H9 (cell line): ENCODE data around the gene ZNF177. TPM values are rescaled to one million over a fixed set of nuclear protein-coding genes. Genes with fewer than 3 reads are reported as not detected.

ENCODE experiments used
- DNase-seq: peaks from one replicate; pipeline ENCODE4 v3.0.0-alpha.2; 2017
- H2AFZ ChIP-seq: one replicate; pipeline ENCODE4 v1.6.1; 2013; ENCODE audit warnings: mild to moderate bottlenecking, low read length, control low read depth, moderate library complexity
- H2AK5ac ChIP-seq: 2 replicates; pipeline ENCODE4 v1.6.1; 2013; ENCODE audit warnings: low read length, control low read depth, mixed read lengths; ENCODE audit not compliant: insufficient read length
- H2BK120ac ChIP-seq: one replicate; pipeline ENCODE4 v1.6.1; 2013; ENCODE audit warnings: low read depth, mild to moderate bottlenecking, low read length, control low read depth, inconsistent platforms; ENCODE audit not compliant: poor library complexity, severe bottlenecking
- H2BK12ac ChIP-seq: 2 replicates; pipeline ENCODE4 v1.6.1; 2013; ENCODE audit warnings: low read length, control low read depth, mixed read lengths, low read depth; ENCODE audit not compliant: insufficient read length
- H2BK15ac ChIP-seq: 2 replicates; pipeline ENCODE4 v1.6.1; 2013; ENCODE audit warnings: low read depth, low read length, control low read depth
- H2BK20ac ChIP-seq: one replicate; pipeline ENCODE4 v1.6.1; 2013; ENCODE audit warnings: low read depth, mild to moderate bottlenecking, low read length, control low read depth, inconsistent platforms; ENCODE audit not compliant: poor library complexity, severe bottlenecking
- H2BK5ac ChIP-seq: 2 replicates; pipeline ENCODE4 v1.6.1; 2013; ENCODE audit warnings: low read length, control low read depth, mixed read lengths; ENCODE audit not compliant: insufficient read length
- H3K14ac ChIP-seq: 2 replicates; pipeline ENCODE4 v1.6.1; 2013; ENCODE audit warnings: low read length, control low read depth; ENCODE audit not compliant: insufficient read depth
- H3K18ac ChIP-seq: 2 replicates; pipeline ENCODE4 v1.6.1; 2013; ENCODE audit warnings: low read depth, mild to moderate bottlenecking, mixed read lengths, low read length, control low read depth; ENCODE audit not compliant: insufficient read length
- H3K23ac ChIP-seq: 2 replicates; pipeline ENCODE4 v1.6.1; 2013; ENCODE audit warnings: low read length, control low read depth, mixed read lengths, low read depth; ENCODE audit not compliant: insufficient read length
- H3K23me2 ChIP-seq: 2 replicates; pipeline ENCODE4 v1.6.1; 2013; ENCODE audit warnings: low read depth, mild to moderate bottlenecking, mixed read lengths, low read length, control low read depth; ENCODE audit not compliant: insufficient read length, poor library complexity, severe bottlenecking
- H3K27ac ChIP-seq: 2 replicates; pipeline ENCODE4 v1.5.1; 2013; ENCODE audit warnings: low read length, control low read depth, mixed read lengths, low read depth; ENCODE audit not compliant: insufficient read length
- H3K27me3 ChIP-seq: 2 replicates; pipeline ENCODE4 v1.6.1; 2013; ENCODE audit warnings: low read length, control low read depth, inconsistent platforms; ENCODE audit not compliant: insufficient read depth
- H3K4ac ChIP-seq: 2 replicates; pipeline ENCODE4 v1.6.1; 2013; ENCODE audit warnings: low read depth, mild to moderate bottlenecking, control low read depth, inconsistent platforms, low read length, moderate library complexity
- H3K4me1 ChIP-seq: 2 replicates; pipeline ENCODE4 v1.6.1; 2013; ENCODE audit warnings: low read length, control low read depth, inconsistent platforms; ENCODE audit not compliant: insufficient read depth
- H3K4me2 ChIP-seq: 2 replicates; pipeline ENCODE4 v1.6.1; 2013; ENCODE audit warnings: low read length, control low read depth, mixed read lengths; ENCODE audit not compliant: insufficient read length, insufficient read depth
- H3K56ac ChIP-seq: 2 replicates; pipeline ENCODE4 v1.6.1; 2013; ENCODE audit warnings: low read depth, mild to moderate bottlenecking, mixed read lengths, low read length, control low read depth; ENCODE audit not compliant: insufficient read length
- H3K79me1 ChIP-seq: 2 replicates; pipeline ENCODE4 v1.6.1; 2013; ENCODE audit warnings: low read depth, mild to moderate bottlenecking, moderate library complexity, low read length, control low read depth, inconsistent platforms; ENCODE audit not compliant: insufficient read depth, poor library complexity, severe bottlenecking
- H3K79me2 ChIP-seq: 2 replicates; pipeline ENCODE4 v1.6.1; 2013; ENCODE audit warnings: low read length, control low read depth, inconsistent platforms; ENCODE audit not compliant: insufficient read depth
- H3K9ac ChIP-seq: 2 replicates; pipeline ENCODE4 v1.6.1; 2013; ENCODE audit warnings: low read length, control low read depth, mixed read lengths; ENCODE audit not compliant: insufficient read length; ENCODE audit errors: extremely low read depth
- H3K9me3 ChIP-seq: one replicate; pipeline ENCODE4 v1.6.1; 2013; ENCODE audit warnings: low read depth, low read length, inconsistent platforms; ENCODE audit not compliant: control insufficient read depth
- H3T11ph ChIP-seq: one replicate; pipeline ENCODE4 v1.6.1; 2013; ENCODE audit warnings: mild to moderate bottlenecking, low read length, control low read depth, inconsistent platforms
- H4K20me1 ChIP-seq: one replicate; pipeline ENCODE4 v1.6.1; 2013; ENCODE audit not compliant: control insufficient read depth, insufficient read length, insufficient read depth
- H4K5ac ChIP-seq: 2 replicates; pipeline ENCODE4 v1.6.1; 2013; ENCODE audit warnings: low read depth, mild to moderate bottlenecking, mixed read lengths, low read length, control low read depth; ENCODE audit not compliant: insufficient read length
- H4K8ac ChIP-seq: replicated peaks from 2 replicates; pipeline ENCODE4 v1.6.1; 2013; ENCODE audit warnings: low read length, control low read depth, mixed read lengths, low read depth; ENCODE audit not compliant: insufficient read length
- H4K91ac ChIP-seq: 2 replicates; pipeline ENCODE4 v1.6.1; 2013; ENCODE audit warnings: low read depth, mild to moderate bottlenecking, moderate library complexity, mixed read lengths, low read length, control low read depth; ENCODE audit not compliant: insufficient read length
- H3K27ac Mint-ChIP-seq, 3 experiments: 2 replicates in 2 of 3; 3 replicates in 1 of 3; pipeline ENCODE4 v1.8.0; 2020 to 2021; ENCODE audit warnings: mixed read lengths in 3 of 3, mild to moderate bottlenecking in 1 of 3, moderate library complexity in 1 of 3
- H3K27me3 Mint-ChIP-seq: 2 replicates; pipeline ENCODE4 v1.8.0; 2021; ENCODE audit warnings: low read depth, mild to moderate bottlenecking, moderate library complexity, mixed read lengths
- H3K36me3 Mint-ChIP-seq, 3 experiments: 2 replicates in 2 of 3; 3 replicates in 1 of 3; pipeline ENCODE4 v1.8.0; 2020 to 2021; ENCODE audit warnings: low read depth in 3 of 3, mixed read lengths in 3 of 3; ENCODE audit not compliant: insufficient read depth in 1 of 3
- H3K4me1 Mint-ChIP-seq, 2 experiments: 2 replicates each; pipeline ENCODE4 v1.8.0; 2020; ENCODE audit warnings: mixed read lengths in 2 of 2
- H3K4me3 Mint-ChIP-seq, 2 experiments: 2 replicates in 1 of 2; 3 replicates in 1 of 2; pipeline ENCODE4 v1.8.0; 2020 to 2021; ENCODE audit warnings: mild to moderate bottlenecking in 2 of 2, mixed read lengths in 2 of 2, moderate library complexity in 1 of 2
- H3K9me3 Mint-ChIP-seq, 2 experiments: 2 replicates in 1 of 2; 3 replicates in 1 of 2; pipeline ENCODE4 v1.8.0; 2020; ENCODE audit warnings: mild to moderate bottlenecking in 2 of 2, mixed read lengths in 2 of 2, moderate library complexity in 1 of 2
- WGBS: extraction: QIAGEN DNeasy Blood & Tissue Kit; methylation state at CpG from one replicate; pipeline ENCODE4 v1.1.7; 2013; ENCODE audit warnings: missing lambda C conversion rate, low lambda C conversion rate, mixed read lengths; ENCODE audit not compliant: insufficient read length; ENCODE audit errors: extremely low coverage; 5-methylcytosine and 5-hydroxymethylcytosine counted together
- total RNA-seq: library from RNA; stranded (reverse); gene quantifications from 2 replicates; pipeline ENCODE4 v1.2.1, GENCODE V29; 2021
- TF ChIP-seq, protein P1 (sequence below): fragments of 200-600 bp; sonication (generic); conservative IDR thresholded peaks from 3 replicates; pipeline ENCODE4 v1.8.0; 2021; ENCODE audit warnings: antibody characterized with exemption, mild to moderate bottlenecking

ZNF177 gene
- total RNA-seq, 1 experiment from 2014 or later: 5.7 TPM

DNA sequence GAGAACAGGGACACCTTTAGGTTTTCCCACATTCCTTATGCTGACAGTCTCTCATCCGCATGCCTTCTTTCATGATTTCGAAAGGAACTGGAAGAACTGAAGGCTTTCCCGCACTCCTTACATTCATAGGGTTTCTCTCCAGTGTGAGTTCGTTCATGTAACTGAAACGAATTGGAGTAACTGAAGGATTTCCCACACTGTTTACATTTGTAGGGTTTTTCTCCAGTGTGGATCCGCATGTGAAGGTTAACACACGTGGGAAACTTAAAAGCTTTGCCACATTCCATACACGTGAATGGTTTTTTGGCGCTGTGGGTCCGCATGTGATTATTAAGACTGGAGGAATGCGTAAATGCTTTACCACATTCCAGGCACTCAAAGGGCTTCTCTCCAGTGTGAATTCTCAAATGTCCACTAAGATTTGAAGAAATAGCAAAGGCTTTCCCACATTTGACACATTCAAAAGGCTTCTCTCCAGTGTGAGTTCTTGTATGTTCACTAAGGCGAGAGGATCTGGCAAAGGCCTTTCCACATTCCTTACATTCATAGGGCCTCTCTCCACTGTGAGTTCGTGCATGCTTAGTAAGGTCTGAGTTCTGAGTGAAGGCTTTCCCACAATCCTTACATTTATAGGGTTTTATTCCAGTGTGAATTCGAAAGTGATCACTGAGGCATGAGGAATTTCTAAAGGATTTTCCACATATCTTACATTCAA is 50.6 kb downstream of the ZNF177 start:
- Histone ChIP-seq H3K79me1 (no peaks in the 10 kb centered on the region), H3K9ac (no peak overlapping the region), H3K4ac (no peak overlapping the region), H3K23me2 (no peaks in the 10 kb centered on the region), H2BK15ac (no peak overlapping the region), H4K91ac (no peak overlapping the region), H3K27me3 (no peaks in the 10 kb centered on the region), H2BK20ac (no peak overlapping the region), H2AFZ (no peak overlapping the region), H2BK5ac (no peak overlapping the region), H3K9me3 (peaks cover 83% of the 10 kb centered on the region), H3K23ac (no peak overlapping the region), H2AK5ac (no peak overlapping the region), H4K8ac (no peak overlapping the region), H3K4me1 (no peaks in the 10 kb centered on the region), H3T11ph (no peak overlapping the region), H3K56ac (no peak overlapping the region), H3K4me2 (no peak overlapping the region), H2BK12ac (no peak overlapping the region), H3K14ac (no peak overlapping the region), H3K79me2 (no peaks in the 10 kb centered on the region), H2BK120ac (no peak overlapping the region), H4K5ac (no peak overlapping the region), H3K18ac (no peak overlapping the region), H4K20me1 (no peaks in the 10 kb centered on the region), H3K27ac (no peak overlapping the region)
- H3K4me3 Mint-ChIP-seq: no peak overlapping the region
- peaks cover 3% of the 10 kb centered on the region; the same call in 1 of the 2 replicates for H3K27me3 Mint-ChIP-seq
- H3K27ac Mint-ChIP-seq: no peak overlapping the region
- TF ChIP-seq, protein P1, sequence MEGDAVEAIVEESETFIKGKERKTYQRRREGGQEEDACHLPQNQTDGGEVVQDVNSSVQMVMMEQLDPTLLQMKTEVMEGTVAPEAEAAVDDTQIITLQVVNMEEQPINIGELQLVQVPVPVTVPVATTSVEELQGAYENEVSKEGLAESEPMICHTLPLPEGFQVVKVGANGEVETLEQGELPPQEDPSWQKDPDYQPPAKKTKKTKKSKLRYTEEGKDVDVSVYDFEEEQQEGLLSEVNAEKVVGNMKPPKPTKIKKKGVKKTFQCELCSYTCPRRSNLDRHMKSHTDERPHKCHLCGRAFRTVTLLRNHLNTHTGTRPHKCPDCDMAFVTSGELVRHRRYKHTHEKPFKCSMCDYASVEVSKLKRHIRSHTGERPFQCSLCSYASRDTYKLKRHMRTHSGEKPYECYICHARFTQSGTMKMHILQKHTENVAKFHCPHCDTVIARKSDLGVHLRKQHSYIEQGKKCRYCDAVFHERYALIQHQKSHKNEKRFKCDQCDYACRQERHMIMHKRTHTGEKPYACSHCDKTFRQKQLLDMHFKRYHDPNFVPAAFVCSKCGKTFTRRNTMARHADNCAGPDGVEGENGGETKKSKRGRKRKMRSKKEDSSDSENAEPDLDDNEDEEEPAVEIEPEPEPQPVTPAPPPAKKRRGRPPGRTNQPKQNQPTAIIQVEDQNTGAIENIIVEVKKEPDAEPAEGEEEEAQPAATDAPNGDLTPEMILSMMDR: no peak
- no CpG with 5 or more reads among the region's 14 CpGs for WGBS
- no peaks in the 10 kb centered on the region for H3K4me1 Mint-ChIP-seq
- no peak for DNase-seq
- peaks cover 93% of the 10 kb centered on the region in 2 experiments for H3K9me3 Mint-ChIP-seq
- H3K36me3 Mint-ChIP-seq: peaks cover 75 to 89% (median 84%) of the 10 kb centered on the region in 3 experiments
